DOHH2 (cell line): ENCODE measurements around the gene RNF14.

ENCODE experiments used
- H3F3A ChIP-seq: fragments of 200-600 bp; sonication (generic), shearing (Covaris generic); 2 replicates; pipeline ENCODE4 v1.6.0; 2016; ENCODE audit warnings: antibody characterized with exemption, mild to moderate bottlenecking; ENCODE audit not compliant: control insufficient read depth, insufficient read depth
- H3K27ac ChIP-seq: fragments of 200-600 bp; sonication (generic); 2 replicates; pipeline ENCODE4 v1.5.1; 2014; ENCODE audit warnings: low read depth, mild to moderate bottlenecking, low read length, moderate library complexity
- H3K27me3 ChIP-seq: fragments of 200-600 bp; sonication (generic); 2 replicates; pipeline ENCODE4 v1.6.1; 2014; ENCODE audit warnings: mild to moderate bottlenecking, low read length, mixed read lengths; ENCODE audit not compliant: control insufficient read depth
- H3K36me3 ChIP-seq: fragments of 200-600 bp; sonication (generic); 2 replicates; pipeline ENCODE4 v1.6.1; 2014; ENCODE audit warnings: mild to moderate bottlenecking, low read length, moderate library complexity, mixed read lengths; ENCODE audit not compliant: control insufficient read depth
- H3K4me1 ChIP-seq: fragments of 200-600 bp; sonication (generic); 2 replicates; pipeline ENCODE4 v1.6.1; 2014; ENCODE audit warnings: mild to moderate bottlenecking, low read length, mixed read lengths; ENCODE audit not compliant: control insufficient read depth
- H3K4me2 ChIP-seq: fragments of 200-600 bp; sonication (generic); 2 replicates; pipeline ENCODE4 v1.6.0; 2014; ENCODE audit warnings: mild to moderate bottlenecking, low read length, moderate library complexity
- H3K4me3 ChIP-seq: fragments of 200-600 bp; sonication (generic); 2 replicates; pipeline ENCODE4 v1.5.1; 2014; ENCODE audit warnings: mild to moderate bottlenecking, low read length, mixed read lengths
- H3K79me2 ChIP-seq: fragments of 200-600 bp; sonication (generic); 2 replicates; pipeline ENCODE4 v1.6.1; 2014; ENCODE audit warnings: mild to moderate bottlenecking, low read length, mixed read lengths; ENCODE audit not compliant: control insufficient read depth
- H3K9me2 ChIP-seq: fragments of 200-600 bp; sonication (generic); replicated peaks from 2 replicates; pipeline ENCODE4 v1.6.1; 2014; ENCODE audit warnings: mild to moderate bottlenecking, low read length, mixed read lengths; ENCODE audit not compliant: control insufficient read depth
- H3K9me3 ChIP-seq: fragments of 200-600 bp; sonication (generic); 2 replicates; pipeline ENCODE4 v1.6.1; 2014; ENCODE audit warnings: antibody characterized with exemption, low read length, mixed read lengths; ENCODE audit not compliant: control insufficient read depth, insufficient read depth
- H4K20me1 ChIP-seq: fragments of 200-600 bp; sonication (generic); 2 replicates; pipeline ENCODE4 v1.6.0; 2014; ENCODE audit warnings: low read depth, mild to moderate bottlenecking, antibody characterized with exemption, low read length, moderate library complexity; ENCODE audit not compliant: control insufficient read depth, insufficient read depth
- CTCF ChIP-seq: fragments of 200-600 bp; sonication (generic); IDR thresholded peaks from one replicate; pipeline ENCODE4 v1.5.1; 2014; ENCODE audit warnings: antibody characterized with exemption, mild to moderate bottlenecking, low read depth, low read length; ENCODE audit not compliant: poor library complexity, severe bottlenecking
- EZH2phosphoT487 ChIP-seq: fragments of 200-600 bp; sonication (generic); IDR thresholded peaks from 2 replicates; pipeline ENCODE4 v1.6.1; 2017; ENCODE audit warnings: borderline replicate concordance, mild to moderate bottlenecking, antibody characterized with exemption, low read length, moderate library complexity, mixed read lengths

The RNF14 gene

GRCh38 chr5:141929398-141930058 lies 39.4 kb upstream of the RNF14 start:
- Histone ChIP-seq H3K27me3 (no peaks in the 10 kb centered on the region), H3K27ac (no peak overlapping the region)

DNA sequence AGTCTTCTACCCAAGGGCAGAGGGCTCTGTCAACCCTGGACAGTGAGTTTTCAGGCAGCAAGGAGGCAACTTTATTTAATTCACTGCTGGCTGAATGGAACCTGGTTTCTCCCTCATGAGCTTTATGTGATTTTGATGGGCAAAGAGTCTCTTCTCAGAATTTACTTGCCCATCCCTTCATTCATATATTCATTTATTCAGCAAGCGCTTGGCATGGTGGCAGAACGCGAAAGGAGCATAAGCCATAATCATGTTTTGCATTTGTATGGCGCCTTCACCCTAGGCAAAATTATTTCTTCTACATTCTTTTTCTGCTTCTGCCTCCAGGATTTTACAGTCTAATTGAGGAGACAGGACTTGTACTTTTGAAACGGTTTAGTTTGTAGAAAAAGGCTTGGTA lies 37.2 kb upstream of the RNF14 start:
- H3K36me3 ChIP-seq = peaks cover 76% of the 10 kb centered on the region

More at GRCh38 chr5:141929398-141930058, 39.4 kb upstream of the RNF14 start:
- Histone ChIP-seq H3K9me3 (no peaks in the 10 kb centered on the region), H3K9me2 (no peaks in the 10 kb centered on the region), H3K79me2 (peaks cover 5% of the 10 kb centered on the region), H3K4me3 (no peak overlapping the region), H3K4me1 (peaks cover under 1% of the 10 kb centered on the region), H3F3A (no peaks in the 10 kb centered on the region), H3K4me2 (no peak overlapping the region), H4K20me1 (no peaks in the 10 kb centered on the region), H3K36me3 (peaks cover 77% of the 10 kb centered on the region)
- TF ChIP-seq EZH2phosphoT487 (no peak), CTCF (no peak)

DNA sequence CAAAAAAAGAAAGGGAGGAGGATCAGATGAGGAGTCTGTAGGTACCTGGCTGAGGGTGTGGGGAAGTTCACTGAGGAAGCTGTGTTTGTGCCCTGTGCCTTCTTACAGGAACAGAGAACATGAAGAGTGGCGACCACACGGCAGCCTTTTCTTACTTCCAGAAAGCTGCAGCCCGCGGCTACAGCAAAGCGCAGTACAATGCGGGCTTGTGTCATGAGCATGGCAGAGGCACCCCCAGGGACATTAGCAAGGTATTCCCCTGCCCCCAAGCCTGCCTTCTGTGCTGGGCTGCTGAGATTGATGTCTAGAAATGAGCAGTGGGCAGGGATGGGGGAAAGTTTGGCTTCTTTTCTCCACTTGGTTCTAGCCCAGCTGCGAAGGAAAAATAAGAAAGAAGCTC lies 35.8 kb upstream of the RNF14 start:
- no peak overlapping the region for H3K27ac ChIP-seq
- no peaks in the 10 kb centered on the region for H4K20me1 ChIP-seq
- H3K9me3 ChIP-seq = no peaks in the 10 kb centered on the region
- H3K4me3 ChIP-seq = no peak overlapping the region
- no peaks in the 10 kb centered on the region for H3K9me2 ChIP-seq
- H3F3A ChIP-seq = no peaks in the 10 kb centered on the region
- no peaks in the 10 kb centered on the region for H3K27me3 ChIP-seq
- no peaks in the 10 kb centered on the region for H3K4me1 ChIP-seq
- no peaks in the 10 kb centered on the region for H3K79me2 ChIP-seq
- peaks cover 69% of the 10 kb centered on the region for H3K36me3 ChIP-seq
- TF ChIP-seq EZH2phosphoT487 (no peak), CTCF (no peak)
- no peak overlapping the region for H3K4me2 ChIP-seq

More for the DNA sequence above, 37.2 kb upstream of the RNF14 start:
- Histone ChIP-seq H3K4me1 (no peaks in the 10 kb centered on the region), H3K27ac (no peak overlapping the region), H4K20me1 (no peaks in the 10 kb centered on the region), H3K4me2 (no peak overlapping the region), H3K9me3 (no peaks in the 10 kb centered on the region), H3K79me2 (no peaks in the 10 kb centered on the region), H3K4me3 (no peak overlapping the region), H3K9me2 (no peaks in the 10 kb centered on the region), H3K27me3 (no peaks in the 10 kb centered on the region), H3F3A (no peaks in the 10 kb centered on the region)
- no peak for TF ChIP-seq CTCF
